Kidney (tissue), 14 donors: ENCODE data around the gene MPDZ. TPM values are rescaled to one million over a fixed set of nuclear protein-coding genes. Genes with fewer than 3 reads are reported as not detected.

ENCODE experiments used
- DNase-seq, 5 donors: peaks; one replicate each; pipeline ENCODE4 v3.0.0-alpha.2; 2013 to 2020
- FAIRE-seq: peaks from 2 replicates; lab custom pipeline; 2012; peaks lifted over from hg19 to GRCh38; lab: Jason Lieb, UNC
- H3K27ac ChIP-seq, 2 donors: one replicate each; pipeline ENCODE4 v1.7.0; 2013; ENCODE audit warnings: low read depth in 2 of 2, low read length in 2 of 2, inconsistent platforms in 1 of 2
- H3K27me3 ChIP-seq: one replicate; pipeline ENCODE4 v1.7.1; 2013; ENCODE audit warnings: low read length, inconsistent platforms; ENCODE audit not compliant: control insufficient read depth, insufficient read depth
- H3K36me3 ChIP-seq, 3 donors: one replicate each; pipeline versions ENCODE4 v1.7.0 to v1.7.1; 2013; ENCODE audit warnings: low read length in 3 of 3, control low read depth in 1 of 3, inconsistent platforms in 1 of 3; ENCODE audit not compliant: insufficient read depth in 3 of 3, control insufficient read depth in 2 of 3
- H3K4me1 ChIP-seq, 3 donors: one replicate each; pipeline versions ENCODE4 v1.7.0 to v1.7.1; 2013; ENCODE audit warnings: low read length in 3 of 3, inconsistent platforms in 1 of 3, low read depth in 1 of 3; ENCODE audit not compliant: control insufficient read depth in 2 of 3, insufficient read depth in 2 of 3
- H3K4me3 ChIP-seq, 3 donors: one replicate each; pipeline versions ENCODE4 v1.7.0 to v1.8.1; 2013; ENCODE audit warnings: low read length in 3 of 3, control low read depth in 1 of 3, inconsistent platforms in 1 of 3
- H3K9ac ChIP-seq, 3 donors: one replicate each; pipeline versions ENCODE4 v1.7.0 to v1.7.1; 2013; ENCODE audit warnings: low read length in 3 of 3, control low read depth in 1 of 3, inconsistent platforms in 1 of 3
- H3K9me3 ChIP-seq, 3 donors: one replicate each; pipeline versions ENCODE4 v1.7.0 to v1.7.1; 2013; ENCODE audit warnings: low read length in 3 of 3, control low read depth in 1 of 3, inconsistent platforms in 1 of 3; ENCODE audit not compliant: control insufficient read depth in 2 of 3, insufficient read depth in 1 of 3
- CTCF ChIP-seq: IDR thresholded peaks from 3 replicates; pipeline ENCODE4 v1.5.1; 2012; ENCODE audit warnings: mild to moderate bottlenecking, moderate library complexity, borderline replicate concordance; ENCODE audit not compliant: insufficient read depth; ENCODE audit errors: extremely low read depth
- intact Hi-C: fragments of 100-400 bp; cut with DNase I; formaldehyde crosslinking; loops from one replicate; pipeline ENCODE4 v1.11.1; 2022
- polyA plus RNA-seq: library from polyadenylated mRNA; stranded (reverse); fragments of 350-450 nt; fragmentation: Illumina TruSeq; extraction: RNeasy Lipid Tissue Mini Kit (QIAGEN cat#74804); gene quantifications from one replicate; pipeline ENCODE4 v1.2.3, GENCODE V29; 2014; ENCODE audit warnings: low read depth, low replicate concordance; ENCODE audit not compliant: insufficient read depth
- total RNA-seq: library from RNA; stranded (reverse); fragmentation: NEBNext Ultra II Directional; extraction: Animal tissue kit (Norgen Biotek cat#: 25700); gene quantifications from one replicate; pipeline ENCODE4 v1.2.1, GENCODE V29; 2021
- donor health status: control.
- donor health status: control.
- donor health status: control.
- donor health status: control.
- donor health status: control.
- donor health status: DM: yes; HTN: yes; CAD: no.
- donor health status: Normal renal cell carcinoma (clear cell type).

MPDZ gene
- total and polyA plus RNA-seq, 2 donors from 2014 or later, result 18.5 to 25.1 TPM

GRCh38 chr9:13160051-13160450 lies 119.4 kb downstream of the MPDZ start:
- Histone ChIP-seq H3K9me3 (no peaks in the 10 kb centered on the region), H3K9ac (no peak overlapping the region), H3K27ac (no peak overlapping the region), H3K27me3 (no peaks in the 10 kb centered on the region), H3K4me1 (no peaks in the 10 kb centered on the region), H3K4me3 (no peak overlapping the region), H3K36me3 (peaks cover 0 to 2% (median 0%) of the 10 kb centered on the region in 3 donors)
- no peak for FAIRE-seq
- intact Hi-C loops, result no loop called here
- DNase-seq, result no peak
- no peak for TF ChIP-seq CTCF

GRCh38 chr9:13158986-13159385 lies 120.5 kb downstream of the MPDZ start:
- Histone ChIP-seq H3K36me3 (peaks cover 0 to 2% (median 0%) of the 10 kb centered on the region in 3 donors), H3K27ac (no peak overlapping the region), H3K9ac (no peak overlapping the region), H3K4me1 (no peaks in the 10 kb centered on the region), H3K27me3 (no peaks in the 10 kb centered on the region), H3K4me3 (no peak overlapping the region), H3K9me3 (no peaks in the 10 kb centered on the region)
- no peak for FAIRE-seq
- TF ChIP-seq CTCF, result no peak
- intact Hi-C loops, result no loop called here
- DNase-seq, result no peak

DNA sequence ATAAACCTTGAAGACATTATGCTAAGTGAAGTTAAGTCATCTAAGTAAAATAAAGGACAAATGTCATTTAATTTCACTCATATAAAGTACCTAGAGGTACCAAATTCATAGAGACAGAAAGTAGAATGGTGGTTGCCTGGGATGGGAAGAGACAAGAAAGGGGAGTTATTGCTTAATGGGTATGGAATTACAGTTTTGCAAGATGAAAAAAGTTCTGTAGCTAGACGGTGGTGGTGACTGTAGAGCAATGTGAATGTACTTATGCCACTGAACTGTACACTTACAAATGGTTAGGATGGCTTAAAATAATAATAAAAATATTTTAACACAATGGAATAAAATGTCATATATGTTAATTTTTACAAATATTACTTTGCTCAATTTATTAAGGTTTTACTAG lies 128.0 kb downstream of the MPDZ start:
- H3K4me3 ChIP-seq, result no peak overlapping the region
- H3K36me3 ChIP-seq, result peaks cover 0 to 3% (median 2%) of the 10 kb centered on the region in 3 donors
- FAIRE-seq (no peak), DNase-seq (no peak)
- TF ChIP-seq CTCF, result no peak
- H3K27me3 ChIP-seq, result no peaks in the 10 kb centered on the region
- no peaks in the 10 kb centered on the region for H3K9me3 ChIP-seq
- H3K27ac ChIP-seq, result no peak overlapping the region
- no peak overlapping the region for H3K9ac ChIP-seq
- no peaks in the 10 kb centered on the region for H3K4me1 ChIP-seq
- intact Hi-C loops, result no loop called here

DNA sequence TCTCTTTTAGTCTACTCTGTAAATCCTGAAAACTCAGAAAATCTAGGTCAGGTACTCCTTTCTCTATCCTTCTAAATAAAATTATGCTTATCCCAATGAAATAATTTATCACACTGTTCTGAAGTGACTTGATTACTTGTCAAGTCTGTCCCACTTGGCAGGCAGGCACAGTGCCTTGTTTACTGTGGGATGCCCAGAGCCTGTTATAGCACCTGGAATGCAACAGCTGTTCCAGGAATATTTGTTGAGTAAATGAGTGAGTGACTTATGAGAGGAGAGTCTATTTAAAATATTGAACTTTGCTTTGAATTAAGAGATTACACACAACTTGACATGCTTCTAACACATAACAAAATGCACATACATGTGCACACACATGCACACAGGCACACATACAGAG lies 130.0 kb downstream of the MPDZ start:
- H3K9ac ChIP-seq, result no peak overlapping the region
- FAIRE-seq, result no peak

More for the DNA sequence above, 130.0 kb downstream of the MPDZ start:
- H3K27ac ChIP-seq, result no peak overlapping the region
- peaks cover 0 to 1% (median 0%) of the 10 kb centered on the region in 3 donors for H3K4me1 ChIP-seq
- intact Hi-C loops, result no loop called here
- H3K36me3 ChIP-seq, result peaks cover 0 to 3% (median 2%) of the 10 kb centered on the region in 3 donors
- H3K9me3 ChIP-seq, result no peaks in the 10 kb centered on the region
- H3K4me3 ChIP-seq, result no peak overlapping the region
- no peak for DNase-seq
- H3K27me3 ChIP-seq, result no peaks in the 10 kb centered on the region
- no peak for TF ChIP-seq CTCF
